ENCODE measurements around the gene MLXIP.

Gene MLXIP

GRCh38 chr12:122126342-122126635 is 47.7 kb downstream of the MLXIP start:
- no peak for DNase-seq (ENCODE audit: low read depth)

- DNase-seq (ENCODE audit: low read depth), result no peak
Observed at GRCh38 chr12:122126713-122127597, 48.4 kb downstream of the MLXIP start.

- DNase-seq (ENCODE audit: low read depth), result no peak
Observed at GRCh38 chr12:122127839-122128238, 49.3 kb downstream of the MLXIP start.

GRCh38 chr12:122128481-122128880 is 49.9 kb downstream of the MLXIP start:
- no peak for DNase-seq (ENCODE audit: low read depth)

- DNase-seq (ENCODE audit: low read depth), result no peak
Observed at GRCh38 chr12:122129131-122129530, 50.6 kb downstream of the MLXIP start.

GRCh38 chr12:122130150-122130549 is 51.6 kb downstream of the MLXIP start:
- no peak for DNase-seq (ENCODE audit: low read depth)

GRCh38 chr12:122133192-122133950 is 54.8 kb downstream of the MLXIP start:
- no peak for DNase-seq (ENCODE audit: low read depth)

- no peak for DNase-seq (ENCODE audit: low read depth)
Observed at GRCh38 chr12:122135437-122136031, 57.0 kb downstream of the MLXIP start.

- DNase-seq (ENCODE audit: low read depth), result no peak
Observed at GRCh38 chr12:122137229-122137628, 58.7 kb downstream of the MLXIP start.

- DNase-seq (ENCODE audit: low read depth), result no peak
Observed at GRCh38 chr12:122137681-122138080, 59.1 kb downstream of the MLXIP start.

- DNase-seq (ENCODE audit: low read depth), result no peak
Observed at GRCh38 chr12:122138181-122138580, 59.6 kb downstream of the MLXIP start.

GRCh38 chr12:122138616-122139015 is 60.1 kb downstream of the MLXIP start:
- no peak for DNase-seq (ENCODE audit: low read depth)

GRCh38 chr12:122139266-122139665 is 60.7 kb downstream of the MLXIP start:
- no peak for DNase-seq (ENCODE audit: low read depth)

GRCh38 chr12:122139941-122140340 is 61.4 kb downstream of the MLXIP start:
- DNase-seq (ENCODE audit: low read depth), result no peak

GRCh38 chr12:122140467-122141257 is 62.1 kb downstream of the MLXIP start:
- DNase-seq (ENCODE audit: low read depth), result no peak

GRCh38 chr12:122141911-122142725 is 63.6 kb downstream of the MLXIP start:
- no peak for DNase-seq (ENCODE audit: low read depth)

- DNase-seq (ENCODE audit: low read depth), result no peak
Observed at GRCh38 chr12:122142857-122143256, 64.3 kb downstream of the MLXIP start.

- no peak for DNase-seq (ENCODE audit: low read depth)
Observed at GRCh38 chr12:122144885-122145284, 66.3 kb downstream of the MLXIP start.

- DNase-seq (ENCODE audit: low read depth), result no peak
Observed at GRCh38 chr12:122145505-122146330, 67.2 kb downstream of the MLXIP start.

GRCh38 chr12:122147514-122148290 is 69.1 kb downstream of the MLXIP start:
- no peak for DNase-seq (ENCODE audit: low read depth)
